ENCODE results near the gene HIVEP1.

DNA sequence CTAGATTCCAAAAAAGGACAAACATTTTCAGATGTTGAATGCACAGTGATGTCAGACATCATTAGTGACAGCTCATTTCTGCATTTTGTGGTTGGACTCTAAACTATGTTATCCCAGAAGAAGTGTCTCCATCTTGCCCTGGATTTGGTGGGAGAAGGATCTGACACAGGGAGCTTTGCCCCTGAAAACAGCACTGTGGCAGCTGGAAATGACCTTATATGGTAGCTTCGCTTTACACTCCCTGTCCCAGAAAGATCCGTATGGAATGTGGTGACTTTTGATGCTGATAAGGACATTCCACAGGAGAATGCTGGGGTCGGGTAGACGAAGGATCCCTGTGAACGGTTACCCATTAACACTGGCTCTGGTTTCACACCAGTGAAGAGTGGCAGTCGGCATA lies 190.9 kb downstream of the HIVEP1 start:
- no peak for TF ChIP-seq POLR2A (IDR thresholded peaks at IDR 0.05; ENCODE audit: low read depth, low read length)
- no peak for TF ChIP-seq TAF1 (IDR thresholded peaks at IDR 0.05; ENCODE audit: borderline replicate concordance, low read depth, low read length)

All from GM12892 (cell line).